Hepatocyte (in vitro differentiated cells): ENCODE measurements around the gene MANSC4.

Experiments used
- CTCF ChIP-seq: fragments of 200-600 bp; sonication (generic); IDR thresholded peaks from 2 replicates; pipeline ENCODE4 v1.5.1; 2016; ENCODE audit warnings: antibody characterized with exemption, mild to moderate bottlenecking; ENCODE audit not compliant: poor library complexity
- EZH2 ChIP-seq: fragments of 200-600 bp; sonication (generic); IDR thresholded peaks from 2 replicates; pipeline ENCODE4 v1.6.1; 2016; ENCODE audit warnings: antibody characterized with exemption, mild to moderate bottlenecking, borderline replicate concordance

GRCh38 chr12:27754795-27755194 is 25.2 kb downstream of the MANSC4 start:
- TF ChIP-seq EZH2 (no peak), CTCF (no peak)
